ENCODE results near the gene LMBRD1.
"Not testable (repeated sequence)": the region's sequence is repeated elsewhere in the genome, so short reads cannot be mapped to it uniquely, and the experiment has no call there.

Gene LMBRD1

GRCh38 chr6:69796073-69796641 lies 653 bp downstream of the LMBRD1 start:
- DNase-seq (ENCODE audit: low spot score): peak; percentile 12

GRCh38 chr6:69795469-69796072 lies 1.2 kb downstream of the LMBRD1 start:
- DNase-seq (ENCODE audit: low spot score): no peak

GRCh38 chr6:69792292-69792691 lies 4.5 kb downstream of the LMBRD1 start:
- DNase-seq (ENCODE audit: low spot score): no peak

GRCh38 chr6:69791065-69791471 lies 5.7 kb downstream of the LMBRD1 start:
- DNase-seq (ENCODE audit: low spot score): no peak

- DNase-seq (ENCODE audit: low spot score): no peak
These were observed 6.2 kb downstream of the LMBRD1 start for GRCh38 chr6:69790629-69791028.

GRCh38 chr6:69789578-69789977 lies 7.2 kb downstream of the LMBRD1 start:
- no peak for DNase-seq (ENCODE audit: low spot score)

GRCh38 chr6:69787436-69787835 lies 9.4 kb downstream of the LMBRD1 start:
- DNase-seq (ENCODE audit: low spot score): not testable (repeated sequence)

GRCh38 chr6:69785697-69786096 lies 11.1 kb downstream of the LMBRD1 start:
- no peak for DNase-seq (ENCODE audit: low spot score)

- no peak for DNase-seq (ENCODE audit: low spot score)
These were observed 12.0 kb downstream of the LMBRD1 start for GRCh38 chr6:69784595-69785377.

GRCh38 chr6:69783108-69783507 lies 13.7 kb downstream of the LMBRD1 start:
- no peak for DNase-seq (ENCODE audit: low spot score)

- DNase-seq (ENCODE audit: low spot score): no peak
These were observed 16.1 kb downstream of the LMBRD1 start for GRCh38 chr6:69780585-69781178.

GRCh38 chr6:69775941-69776340 lies 20.9 kb downstream of the LMBRD1 start:
- DNase-seq (ENCODE audit: low spot score): no peak

- no peak for DNase-seq (ENCODE audit: low spot score)
These were observed 21.3 kb downstream of the LMBRD1 start for GRCh38 chr6:69775585-69775849.

GRCh38 chr6:69774740-69775584 lies 21.8 kb downstream of the LMBRD1 start:
- DNase-seq (ENCODE audit: low spot score): no peak

GRCh38 chr6:69771158-69771906 lies 25.5 kb downstream of the LMBRD1 start:
- no peak for DNase-seq (ENCODE audit: low spot score)

- DNase-seq (ENCODE audit: low spot score): no peak
These were observed 28.1 kb downstream of the LMBRD1 start for GRCh38 chr6:69768664-69769063.

GRCh38 chr6:69763763-69764162 lies 33.0 kb downstream of the LMBRD1 start:
- no peak for DNase-seq (ENCODE audit: low spot score)

GRCh38 chr6:69761853-69762252 lies 35.0 kb downstream of the LMBRD1 start:
- DNase-seq (ENCODE audit: low spot score): no peak

GRCh38 chr6:69758214-69758613 lies 38.6 kb downstream of the LMBRD1 start:
- DNase-seq (ENCODE audit: low spot score): no peak

GRCh38 chr6:69756907-69757306 lies 39.9 kb downstream of the LMBRD1 start:
- DNase-seq (ENCODE audit: low spot score): no peak

- no peak for DNase-seq (ENCODE audit: low spot score)
These were observed 40.4 kb downstream of the LMBRD1 start for GRCh38 chr6:69756366-69756765.

GRCh38 chr6:69735027-69735426 lies 61.8 kb downstream of the LMBRD1 start:
- DNase-seq (ENCODE audit: low spot score): no peak
